Measurements from ENCODE around the gene NUB1. TPM values are rescaled to one million over a fixed set of nuclear protein-coding genes. Genes with fewer than 3 reads are reported as not detected.

The NUB1 gene
- total RNA-seq, 1 donor from 2014 or later = 40.3 TPM

DNA sequence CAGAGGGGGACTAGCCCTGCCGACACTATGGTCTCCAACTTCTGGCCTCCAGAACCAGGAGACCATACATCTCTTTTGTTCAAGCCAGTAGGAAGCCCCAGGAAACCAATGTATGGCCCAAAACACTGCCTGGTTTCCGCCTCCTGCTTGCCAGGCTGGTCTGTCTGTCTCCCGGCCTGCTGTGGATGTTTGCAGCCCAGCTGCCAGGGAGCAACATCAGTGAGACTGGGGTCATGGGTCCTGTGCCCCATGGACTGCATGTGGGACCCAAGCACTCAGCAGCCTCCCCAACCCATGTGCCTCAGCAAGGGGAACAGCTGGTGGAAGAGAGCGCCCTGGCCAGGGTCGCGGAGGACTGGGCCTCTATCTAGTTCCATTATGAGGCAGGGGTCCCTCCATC is 33.4 kb upstream of the NUB1 start:
- intact Hi-C loops (cut with micrococcal nuclease) = no loop called here

DNA sequence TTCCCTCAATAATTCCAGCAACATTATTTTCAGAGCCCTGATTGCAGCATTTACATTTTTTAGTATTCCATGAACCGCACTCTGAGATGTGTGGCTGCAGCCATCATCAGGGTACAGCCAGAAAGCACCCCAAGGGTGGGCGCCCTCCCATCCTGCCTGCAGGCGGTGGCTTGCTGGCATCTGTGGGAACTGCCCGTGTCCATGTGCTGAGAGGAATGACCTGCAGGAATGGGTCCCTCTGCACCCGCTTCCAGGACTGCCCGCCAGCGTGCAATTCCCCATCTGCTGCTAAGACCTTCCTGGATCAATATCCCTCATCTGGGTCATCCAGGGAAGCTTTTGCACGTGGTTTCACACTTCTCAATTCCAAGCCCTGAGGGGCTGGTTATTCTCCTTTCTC is 32.8 kb upstream of the NUB1 start:
- Mint-ChIP-seq H3K36me3 (ENCODE audit: low read depth) (peaks cover 1% of the 10 kb centered on the region), H3K4me3 (no peak overlapping the region), H3K9me3 (peaks cover 4% of the 10 kb centered on the region), H3K4me1 (ENCODE audit: low read depth) (peaks cover 12% of the 10 kb centered on the region), H3K27me3 (ENCODE audit: insufficient read depth) (peaks cover 24% of the 10 kb centered on the region), H3K27ac (no peak overlapping the region)
- DNase-seq (ENCODE audit: low spot score) = no peak
- intact Hi-C loops (cut with micrococcal nuclease) = no loop called here

More for the DNA sequence above, 33.4 kb upstream of the NUB1 start:
- Mint-ChIP-seq H3K36me3 (ENCODE audit: low read depth) (peaks cover 1% of the 10 kb centered on the region), H3K4me1 (ENCODE audit: low read depth) (peaks cover 14% of the 10 kb centered on the region), H3K4me3 (no peak overlapping the region), H3K27ac (no peak overlapping the region), H3K9me3 (peaks cover 4% of the 10 kb centered on the region), H3K27me3 (ENCODE audit: insufficient read depth) (peaks cover 27% of the 10 kb centered on the region)
- DNase-seq (ENCODE audit: low spot score) = no peak

- Mint-ChIP-seq H3K27ac (no peak overlapping the region), H3K27me3 (ENCODE audit: insufficient read depth) (peaks cover 19% of the 10 kb centered on the region), H3K36me3 (ENCODE audit: low read depth) (peaks cover 1% of the 10 kb centered on the region), H3K4me3 (no peak overlapping the region), H3K4me1 (ENCODE audit: low read depth) (peaks cover 11% of the 10 kb centered on the region), H3K9me3 (peaks cover 4% of the 10 kb centered on the region)
- intact Hi-C loops (cut with micrococcal nuclease) = no loop called here
- DNase-seq (ENCODE audit: low spot score) = no peak
These were observed 32.3 kb upstream of the NUB1 start for GRCh38 chr7:151309311-151309710.

DNA sequence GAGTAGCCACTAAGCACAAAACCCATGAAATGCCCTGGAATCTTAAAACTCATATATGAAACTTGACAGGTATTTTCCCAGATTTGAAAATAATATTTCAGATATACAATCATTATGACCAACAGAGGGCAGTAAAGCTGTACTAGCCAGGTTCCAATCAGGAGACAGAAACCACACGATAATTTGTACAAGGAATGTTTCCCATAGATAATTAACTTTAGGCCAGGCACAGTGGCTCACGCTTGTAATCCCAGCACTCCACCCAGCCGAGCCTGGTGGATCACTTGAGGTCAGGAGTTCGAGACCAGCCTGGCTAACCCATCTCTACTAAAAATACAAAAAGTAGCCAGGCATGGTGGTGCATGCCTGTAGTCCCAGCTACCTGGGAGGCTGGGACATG is 31.0 kb upstream of the NUB1 start:
- intact Hi-C loops (cut with micrococcal nuclease) = no loop called here
- Mint-ChIP-seq H3K4me3 (no peak overlapping the region), H3K27ac (no peak overlapping the region)

GRCh38 chr7:151311294-151311864 is 30.2 kb upstream of the NUB1 start:
- intact Hi-C loops (cut with micrococcal nuclease) = no loop called here
- Mint-ChIP-seq H3K36me3 (ENCODE audit: low read depth) (no peaks in the 10 kb centered on the region), H3K4me1 (ENCODE audit: low read depth) (peaks cover 9% of the 10 kb centered on the region), H3K4me3 (no peak overlapping the region), H3K27ac (no peak overlapping the region), H3K9me3 (peaks cover 4% of the 10 kb centered on the region), H3K27me3 (ENCODE audit: insufficient read depth) (peaks cover 7% of the 10 kb centered on the region)
- DNase-seq (ENCODE audit: low spot score) = no peak

More for the DNA sequence above, 31.0 kb upstream of the NUB1 start:
- DNase-seq (ENCODE audit: low spot score) = no peak
- Mint-ChIP-seq H3K27me3 (ENCODE audit: insufficient read depth) (peaks cover 8% of the 10 kb centered on the region), H3K4me1 (ENCODE audit: low read depth) (peaks cover 9% of the 10 kb centered on the region), H3K36me3 (ENCODE audit: low read depth) (no peaks in the 10 kb centered on the region), H3K9me3 (peaks cover 4% of the 10 kb centered on the region)

- no peaks in the 10 kb centered on the region for H3K36me3 Mint-ChIP-seq (ENCODE audit: low read depth)
- DNase-seq (ENCODE audit: low spot score) = no peak
- H3K4me1 Mint-ChIP-seq (ENCODE audit: low read depth) = peaks cover 9% of the 10 kb centered on the region
- intact Hi-C loops (cut with micrococcal nuclease) = no loop called here
- H3K27ac Mint-ChIP-seq = no peak overlapping the region
- peaks cover 3% of the 10 kb centered on the region for H3K27me3 Mint-ChIP-seq (ENCODE audit: insufficient read depth)
- H3K4me3 Mint-ChIP-seq = no peak overlapping the region
- peaks cover 4% of the 10 kb centered on the region for H3K9me3 Mint-ChIP-seq
These were observed 29.3 kb upstream of the NUB1 start for GRCh38 chr7:151312356-151312755.

DNA sequence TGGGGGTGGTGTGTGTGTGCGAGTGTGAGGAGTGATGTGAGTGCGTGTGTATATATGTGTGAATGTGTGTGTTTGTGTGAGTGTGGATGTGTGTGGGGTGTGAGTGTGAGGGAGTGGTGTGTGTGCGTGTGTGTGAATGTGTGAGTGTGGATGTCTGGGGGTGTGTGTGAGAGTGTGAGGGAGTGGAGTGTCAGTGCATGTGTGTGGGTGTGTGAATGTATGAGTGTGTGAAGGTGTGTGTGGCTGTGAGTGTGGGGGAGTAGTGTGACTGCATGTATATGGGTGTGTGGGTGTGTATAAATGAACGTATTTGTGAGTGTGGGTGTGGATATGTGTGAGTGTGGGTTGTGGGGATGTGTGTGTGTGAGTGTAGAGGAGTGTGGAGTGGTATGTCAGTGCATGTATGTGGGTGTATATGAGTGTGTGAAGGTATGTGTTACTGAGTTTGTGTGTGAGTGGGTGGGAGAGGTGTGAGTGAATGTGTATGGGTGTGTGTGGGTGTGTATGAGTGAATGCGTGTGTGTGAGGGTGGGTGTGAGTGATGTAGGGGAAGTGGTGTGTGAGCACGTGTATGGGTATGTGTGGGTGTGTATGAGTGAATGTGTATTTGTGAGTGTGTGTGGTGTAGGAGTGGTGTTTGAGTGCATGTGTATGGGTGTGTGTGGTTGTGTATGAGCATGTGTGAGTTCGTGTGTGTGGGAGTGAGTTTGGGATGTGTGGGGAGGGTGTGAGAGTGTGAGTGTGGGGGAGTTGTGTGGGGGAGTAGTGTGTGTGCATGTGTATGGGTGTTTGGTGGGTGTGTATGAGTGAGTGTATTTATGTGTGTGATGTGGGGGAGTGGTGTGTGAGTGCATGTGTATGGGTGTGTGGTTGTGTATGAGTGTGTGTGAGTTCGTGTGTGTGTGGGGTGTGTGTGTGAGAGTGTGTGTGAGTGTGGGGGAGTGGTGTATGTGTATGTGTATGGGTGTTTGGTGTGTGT is 28.5 kb upstream of the NUB1 start:
- Mint-ChIP-seq H3K4me3 (no peak overlapping the region), H3K36me3 (ENCODE audit: low read depth) (no peaks in the 10 kb centered on the region), H3K27ac (no peak overlapping the region), H3K4me1 (ENCODE audit: low read depth) (peaks cover 9% of the 10 kb centered on the region), H3K9me3 (peaks cover 8% of the 10 kb centered on the region), H3K27me3 (ENCODE audit: insufficient read depth) (peaks cover 3% of the 10 kb centered on the region)
- intact Hi-C loops (cut with micrococcal nuclease) = no loop called here
- DNase-seq (ENCODE audit: low spot score) = no peak

GRCh38 chr7:151313857-151314256 is 27.8 kb upstream of the NUB1 start:
- no peak for DNase-seq (ENCODE audit: low spot score)
- H3K4me3 Mint-ChIP-seq = no peak overlapping the region
- H3K9me3 Mint-ChIP-seq = peaks cover 13% of the 10 kb centered on the region
- no peak overlapping the region for H3K27ac Mint-ChIP-seq
- intact Hi-C loops (cut with micrococcal nuclease) = loop anchor here (1.0 to 2.0 kb wide), 2 partner anchors 11 to 27 kb away; partner anchors contain the start of gene NUB1
- peaks cover 3% of the 10 kb centered on the region for H3K36me3 Mint-ChIP-seq (ENCODE audit: low read depth)
- H3K4me1 Mint-ChIP-seq (ENCODE audit: low read depth) = peaks cover 9% of the 10 kb centered on the region
- H3K27me3 Mint-ChIP-seq (ENCODE audit: insufficient read depth) = peaks cover 3% of the 10 kb centered on the region

GRCh38 chr7:151314401-151314800 is 27.2 kb upstream of the NUB1 start:
- Mint-ChIP-seq H3K27ac (peak overlapping the region; percentile 3), H3K36me3 (ENCODE audit: low read depth) (peaks cover 5% of the 10 kb centered on the region)
- intact Hi-C loops (cut with micrococcal nuclease) = loop anchor here (1.0 to 2.0 kb wide), 2 partner anchors 11 to 26 kb away; partner anchors contain the start of gene NUB1

GRCh38 chr7:151315038-151315655 is 26.5 kb upstream of the NUB1 start:
- H3K9me3 Mint-ChIP-seq = peaks cover 25% of the 10 kb centered on the region
- peaks cover 5% of the 10 kb centered on the region for H3K36me3 Mint-ChIP-seq (ENCODE audit: low read depth)
- H3K4me3 Mint-ChIP-seq = no peak overlapping the region
- H3K27ac Mint-ChIP-seq = no peak overlapping the region
- H3K27me3 Mint-ChIP-seq (ENCODE audit: insufficient read depth) = no peaks in the 10 kb centered on the region
- peak; percentile 68 for DNase-seq (ENCODE audit: low spot score)
- intact Hi-C loops (cut with micrococcal nuclease) = loop anchor here (1.0 to 2.0 kb wide), 3 partner anchors 26 to 133 kb away; partner anchors contain the start of gene NUB1
- peaks cover 9% of the 10 kb centered on the region for H3K4me1 Mint-ChIP-seq (ENCODE audit: low read depth)

More at GRCh38 chr7:151314401-151314800, 27.2 kb upstream of the NUB1 start:
- Mint-ChIP-seq H3K4me1 (ENCODE audit: low read depth) (peaks cover 9% of the 10 kb centered on the region), H3K4me3 (no peak overlapping the region), H3K27me3 (ENCODE audit: insufficient read depth) (peaks cover 1% of the 10 kb centered on the region), H3K9me3 (peaks cover 19% of the 10 kb centered on the region)
- DNase-seq (ENCODE audit: low spot score) = no peak

DNA sequence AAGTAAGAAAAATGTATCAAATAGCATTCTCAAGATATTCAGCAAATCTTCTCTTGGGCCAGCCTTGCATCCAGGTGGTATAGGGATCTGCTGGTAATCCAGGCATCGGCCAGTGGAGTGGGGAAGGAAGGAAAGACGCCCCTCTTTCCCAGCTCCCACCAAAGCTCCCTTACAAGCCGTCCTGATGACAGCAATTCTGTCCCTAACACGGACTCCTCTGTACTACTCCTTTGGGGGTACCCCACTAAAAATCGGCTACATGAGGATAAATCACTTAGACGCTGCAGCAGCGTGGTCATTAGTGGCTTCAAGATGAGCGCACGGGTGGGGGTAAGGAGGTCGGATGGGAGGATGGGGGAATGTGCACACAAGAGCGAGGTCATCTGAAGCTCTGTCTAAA is 24.7 kb upstream of the NUB1 start:
- no peak for DNase-seq (ENCODE audit: low spot score)
- Mint-ChIP-seq H3K27ac (no peak overlapping the region), H3K9me3 (peaks cover 21% of the 10 kb centered on the region), H3K4me1 (ENCODE audit: low read depth) (peaks cover 9% of the 10 kb centered on the region), H3K4me3 (no peak overlapping the region), H3K27me3 (ENCODE audit: insufficient read depth) (no peaks in the 10 kb centered on the region), H3K36me3 (ENCODE audit: low read depth) (peaks cover 5% of the 10 kb centered on the region)
- intact Hi-C loops (cut with micrococcal nuclease) = no loop called here

DNA sequence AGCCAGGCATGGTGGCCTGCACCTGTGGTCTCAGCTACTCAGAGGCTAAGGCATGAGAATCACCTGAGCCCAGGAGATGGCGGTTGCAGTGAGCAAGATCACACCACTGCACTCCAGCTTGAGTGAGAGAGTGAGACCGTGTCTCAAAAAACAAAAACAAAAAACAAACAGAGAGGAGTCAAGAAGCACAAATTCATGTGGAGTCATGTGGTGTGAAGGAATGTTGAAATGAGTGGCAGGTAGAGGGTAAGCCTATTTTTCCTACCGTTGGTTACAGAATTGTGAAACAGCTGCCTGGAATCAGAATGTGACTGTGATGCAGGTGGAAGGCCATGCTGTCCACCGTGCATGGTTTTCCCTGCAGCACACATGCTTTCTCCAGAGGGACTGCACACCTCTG is 23.7 kb upstream of the NUB1 start:
- intact Hi-C loops (cut with micrococcal nuclease) = no loop called here
- peaks cover 21% of the 10 kb centered on the region for H3K9me3 Mint-ChIP-seq
- H3K4me1 Mint-ChIP-seq (ENCODE audit: low read depth) = peaks cover 9% of the 10 kb centered on the region
- no peak for DNase-seq (ENCODE audit: low spot score)
- no peak overlapping the region for H3K27ac Mint-ChIP-seq
- H3K4me3 Mint-ChIP-seq = no peak overlapping the region
- no peaks in the 10 kb centered on the region for H3K27me3 Mint-ChIP-seq (ENCODE audit: insufficient read depth)
- peaks cover 5% of the 10 kb centered on the region for H3K36me3 Mint-ChIP-seq (ENCODE audit: low read depth)

GRCh38 chr7:151319189-151319588 is 22.4 kb upstream of the NUB1 start:
- no peak overlapping the region for H3K4me3 Mint-ChIP-seq

More at GRCh38 chr7:151319189-151319588, 22.4 kb upstream of the NUB1 start:
- Mint-ChIP-seq H3K27me3 (ENCODE audit: insufficient read depth) (peaks cover 10% of the 10 kb centered on the region), H3K4me1 (ENCODE audit: low read depth) (peaks cover 8% of the 10 kb centered on the region), H3K9me3 (peaks cover 21% of the 10 kb centered on the region), H3K27ac (no peak overlapping the region), H3K36me3 (ENCODE audit: low read depth) (peaks cover 5% of the 10 kb centered on the region)
- intact Hi-C loops (cut with micrococcal nuclease) = no loop called here
- DNase-seq (ENCODE audit: low spot score) = no peak

Measured in activated T-helper 1 cell treated with anti-CD3 and anti-CD28 coated beads, Interleukin-12 subunit alpha, Interleukin-12 subunit beta, Interleukin-2, Interleukin-4 antibody, amounts not matched to agents 30 ng/mL and 10 ng/mL and 1 ng/mL, durations not matched to agents 14 hours and 24 hours and 36 hours (primary cell).